GM21576 (cell line): ENCODE measurements around the gene CDKN2A.

Experiments used
- ATAC-seq: cut with Tn5 transposase; IDR thresholded peaks from one replicate; pipeline ENCODE4 v1.9.1; 2021; ENCODE audit warnings: mild to moderate bottlenecking, moderate library complexity; ENCODE audit not compliant: unreplicated experiment

The CDKN2A gene

DNA sequence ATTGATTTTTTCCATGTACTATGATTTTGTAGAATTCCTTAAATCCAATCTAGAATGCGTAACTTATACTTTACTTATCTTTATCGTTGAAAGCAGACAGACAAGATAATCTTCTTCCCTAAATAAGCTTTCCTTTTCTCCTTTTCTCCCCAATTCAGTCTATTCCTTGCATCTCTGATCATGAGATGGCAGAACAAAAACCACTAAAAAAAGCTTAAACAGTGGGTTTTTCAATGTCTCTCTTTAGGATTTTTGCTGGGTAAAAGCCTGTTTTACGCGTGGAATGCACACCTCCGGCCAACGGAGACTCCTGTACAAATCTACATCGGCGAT, 14.2 kb upstream of the CDKN2A start:
- ATAC-seq: no peak

DNA sequence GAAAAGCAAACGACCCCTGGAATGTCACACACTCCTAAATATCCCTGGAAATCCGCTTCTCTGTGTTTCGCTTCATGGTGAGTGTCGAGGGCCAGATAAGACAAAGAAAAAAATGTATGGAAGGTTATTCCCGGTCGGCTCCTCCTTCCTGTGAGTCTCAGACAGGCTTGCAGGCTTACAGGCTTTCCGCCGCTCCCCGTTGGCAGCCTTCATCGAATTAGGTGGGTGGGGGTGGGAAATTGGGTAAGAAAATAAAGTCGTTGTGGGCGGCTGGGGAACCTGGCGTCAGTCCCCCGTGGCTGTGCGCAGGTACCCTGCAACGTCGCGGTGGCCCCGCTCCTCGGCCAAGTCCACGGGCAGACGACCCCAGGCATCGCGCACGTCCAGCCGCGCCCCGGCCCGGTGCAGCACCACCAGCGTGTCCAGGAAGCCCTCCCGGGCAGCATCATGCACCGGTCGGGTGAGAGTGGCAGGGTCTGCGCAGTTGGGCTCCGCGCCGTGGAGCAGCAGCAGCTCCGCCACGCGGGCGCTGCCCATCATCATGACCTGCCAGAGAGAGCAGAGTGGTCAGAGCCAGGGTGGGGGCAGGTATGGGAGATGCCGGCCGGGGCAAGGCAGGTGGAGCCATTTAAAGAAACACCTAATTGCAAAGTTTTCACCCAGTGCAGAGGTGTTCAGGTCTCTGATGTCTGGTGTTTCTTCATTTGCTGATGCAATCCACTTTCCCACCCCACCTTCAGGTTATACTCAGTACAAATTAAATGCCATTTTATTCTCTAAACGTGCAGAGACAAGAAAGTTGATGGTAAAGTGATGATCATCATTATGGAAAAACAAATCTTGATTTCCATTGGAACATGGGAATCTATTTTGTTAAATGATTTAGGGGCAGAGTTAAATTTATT, 11.8 kb upstream of the CDKN2A start:
- no peak for ATAC-seq

DNA sequence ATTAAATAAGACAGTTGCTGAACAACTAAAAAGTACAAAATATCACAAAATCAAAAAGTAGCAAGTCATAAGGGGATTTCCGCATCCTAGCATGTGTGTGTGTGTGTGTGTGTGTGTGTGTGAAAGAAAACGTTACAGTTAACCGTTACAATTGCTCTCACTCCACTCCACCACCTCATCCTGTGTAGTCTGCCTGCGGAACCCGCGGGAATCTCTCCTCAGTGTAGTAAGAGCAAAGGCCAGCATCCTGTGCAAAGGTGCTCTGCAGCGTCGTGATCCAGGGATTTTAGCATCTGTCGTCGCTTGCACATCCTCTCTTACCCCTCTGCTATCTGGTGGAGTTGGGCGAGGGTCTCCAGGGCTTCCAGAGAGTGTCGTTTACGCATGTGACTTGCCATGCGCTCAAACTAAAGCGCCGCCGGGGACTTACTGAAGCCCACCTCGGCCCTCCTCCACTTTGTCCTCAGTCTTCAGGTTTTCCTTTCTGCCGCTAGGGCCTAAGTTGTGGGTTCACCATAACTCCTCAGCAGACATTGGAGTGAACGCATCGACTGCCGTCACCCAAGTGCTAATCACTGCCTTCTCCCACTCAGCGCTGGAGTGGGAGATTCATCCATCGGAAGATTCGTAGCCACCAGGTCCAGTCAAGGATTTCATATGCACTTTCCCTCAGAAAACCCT, 11.0 kb upstream of the CDKN2A start:
- no peak for ATAC-seq

DNA sequence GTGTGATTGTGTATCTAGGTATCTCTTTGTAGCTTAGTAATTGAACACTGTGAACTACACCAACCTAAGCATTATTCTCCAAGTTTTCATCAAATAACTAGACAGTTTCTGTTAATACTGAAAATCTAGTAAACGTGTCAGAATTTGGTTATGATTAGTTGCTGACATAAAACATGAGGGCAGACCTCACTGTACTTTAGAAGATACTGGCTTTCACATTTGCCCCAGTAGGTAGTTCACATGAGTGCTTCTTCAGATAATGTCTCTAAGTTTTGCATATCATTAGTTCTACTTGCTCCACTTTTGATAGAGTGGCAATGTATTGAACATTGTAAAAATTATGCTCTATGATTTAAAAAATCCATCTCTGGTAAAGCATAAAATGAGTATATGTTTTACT, 7.8 kb upstream of the CDKN2A start:
- ATAC-seq: no peak

DNA sequence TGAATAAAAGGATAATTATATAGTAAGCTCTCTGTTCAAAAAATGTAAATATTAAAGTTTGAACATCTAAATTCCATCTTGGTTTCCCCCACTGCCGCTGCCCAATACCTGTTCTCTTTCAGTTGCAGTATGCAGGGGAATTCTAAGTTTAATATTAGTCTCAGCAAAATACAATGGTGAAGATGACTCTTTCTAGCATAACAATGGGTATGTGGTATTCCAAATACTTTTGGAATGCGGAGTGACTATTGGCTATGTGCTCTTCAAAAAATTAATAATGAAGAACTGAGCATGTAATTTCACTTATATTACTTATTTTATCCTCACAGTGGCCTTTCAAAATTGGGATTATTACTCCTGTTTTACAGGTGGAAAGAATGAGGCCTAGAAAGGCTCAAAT, 3.8 kb upstream of the CDKN2A start:
- no peak for ATAC-seq

DNA sequence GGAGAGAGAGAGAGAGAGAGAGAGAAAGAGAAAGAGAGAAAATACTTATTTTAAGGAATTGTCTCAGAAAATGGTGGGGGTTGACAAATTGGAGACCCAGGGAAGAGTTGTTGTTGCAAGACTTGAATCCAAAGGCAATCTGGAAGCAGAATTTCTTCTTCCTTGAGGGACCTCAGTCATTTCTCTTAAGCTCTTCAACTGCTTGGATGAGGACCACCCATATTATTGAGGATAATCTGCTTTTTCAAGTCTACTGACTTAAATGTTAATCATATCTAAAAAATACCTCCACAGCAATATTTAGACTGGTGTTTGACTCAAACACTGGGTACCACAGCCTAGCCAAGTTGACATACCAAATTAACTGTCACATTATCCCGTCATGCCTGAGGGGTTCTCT, 3.3 kb upstream of the CDKN2A start:
- no peak for ATAC-seq

DNA sequence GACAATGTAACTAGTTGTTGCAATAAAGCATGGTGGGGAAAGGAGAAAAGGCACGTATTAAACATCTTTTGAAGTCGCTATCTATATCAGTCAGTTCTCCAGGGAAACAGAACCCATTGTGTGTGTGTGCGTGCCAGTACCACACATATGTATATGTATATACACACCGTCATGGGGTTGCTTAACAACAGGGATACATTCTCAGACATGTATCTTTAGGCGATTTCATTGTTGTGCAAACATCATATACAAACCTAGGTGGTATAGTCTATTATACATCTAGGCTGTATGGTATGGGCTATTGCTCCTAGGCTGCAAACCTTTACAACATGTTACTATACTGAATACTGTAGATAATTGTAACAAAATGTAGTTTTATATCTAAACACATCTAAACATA, 2.7 kb upstream of the CDKN2A start:
- ATAC-seq: no peak

DNA sequence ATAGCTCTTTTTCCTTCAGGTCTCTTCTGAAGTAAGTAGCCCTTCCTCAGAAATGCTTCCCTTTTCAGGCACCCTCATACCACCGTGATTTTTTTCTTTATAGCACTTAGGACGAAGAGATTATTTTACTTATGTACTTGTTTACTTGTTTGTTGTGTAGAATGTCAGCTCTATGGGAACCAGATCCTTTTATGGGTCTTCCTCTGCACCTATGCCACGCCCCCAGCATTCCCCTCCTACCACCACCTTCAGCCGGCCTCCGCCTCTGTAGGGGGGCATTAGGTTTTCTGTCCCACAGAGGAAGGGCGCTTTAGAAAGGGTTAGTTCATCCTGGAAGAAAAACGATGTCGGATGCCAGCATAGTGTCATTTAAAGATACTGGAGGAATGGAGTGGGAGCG, 2.2 kb upstream of the CDKN2A start:
- no peak for ATAC-seq

DNA sequence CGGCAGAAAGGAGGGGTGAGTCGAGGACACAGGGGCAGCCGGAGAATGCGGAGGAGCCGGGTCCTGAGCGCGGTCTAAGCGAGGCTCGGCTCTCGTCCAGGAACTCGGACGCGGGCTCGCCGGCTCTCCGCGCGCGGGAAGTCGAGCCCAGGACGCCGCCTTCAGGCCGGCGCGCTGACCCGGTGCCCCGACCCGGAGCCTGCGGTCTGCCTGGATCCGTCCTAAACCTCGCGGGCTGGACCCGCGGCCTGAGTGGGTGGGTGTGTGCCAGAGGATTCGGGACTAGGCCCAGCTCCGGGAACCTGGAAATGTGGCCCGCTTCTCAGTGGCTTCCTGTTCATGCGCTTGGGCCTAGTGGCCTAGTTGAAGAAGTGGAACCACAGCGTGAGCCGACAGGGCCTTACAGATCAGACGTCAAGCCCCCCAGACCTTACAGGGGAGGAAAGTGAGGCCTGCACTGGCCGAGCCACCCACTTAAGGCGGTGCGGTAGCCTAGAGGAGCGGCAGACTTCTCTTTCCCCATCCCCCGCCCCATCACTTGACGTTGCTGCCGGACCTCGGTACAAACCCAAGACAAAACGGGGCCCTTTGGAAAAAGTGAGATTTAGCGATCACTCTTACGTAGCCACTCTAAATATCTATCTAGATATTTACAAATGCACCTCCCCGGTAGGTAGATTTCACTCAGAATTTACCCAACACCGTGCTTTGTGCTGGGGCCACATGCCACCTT, 1.6 kb upstream of the CDKN2A start:
- no peak for ATAC-seq

DNA sequence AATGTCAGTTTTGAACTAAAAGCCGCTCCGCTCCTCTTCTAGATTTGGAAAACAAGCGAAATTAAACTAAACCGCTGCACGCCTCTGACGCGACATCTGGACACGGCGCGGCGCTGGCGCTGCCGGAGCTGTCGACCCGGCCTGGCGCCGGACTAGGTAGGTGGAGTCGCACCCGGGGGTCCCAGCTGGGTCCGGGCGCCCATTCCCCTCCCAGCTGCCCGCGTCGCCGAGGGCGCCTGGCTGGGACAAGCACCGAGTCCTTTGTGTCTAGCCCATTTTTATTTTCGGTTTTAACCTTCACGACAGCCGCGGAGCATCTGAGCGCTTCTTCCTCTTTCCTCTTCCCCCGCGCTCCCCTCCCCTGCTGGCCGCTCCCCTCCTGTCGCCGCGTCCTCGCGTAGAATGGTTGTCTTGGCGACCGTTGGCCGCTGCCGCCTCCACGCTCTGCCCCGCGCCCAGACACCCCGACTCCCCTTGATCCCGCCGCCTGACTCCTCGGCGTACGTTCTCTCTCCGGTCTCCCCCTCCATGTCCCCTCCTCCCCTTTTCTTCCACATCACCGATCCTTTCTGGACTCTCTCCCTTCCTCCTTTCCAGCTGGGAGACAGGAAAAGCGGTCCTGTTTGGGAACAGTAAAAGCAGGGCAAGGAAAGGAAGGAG, 944 bp upstream of the CDKN2A start:
- ATAC-seq: peak; percentile 87

DNA sequence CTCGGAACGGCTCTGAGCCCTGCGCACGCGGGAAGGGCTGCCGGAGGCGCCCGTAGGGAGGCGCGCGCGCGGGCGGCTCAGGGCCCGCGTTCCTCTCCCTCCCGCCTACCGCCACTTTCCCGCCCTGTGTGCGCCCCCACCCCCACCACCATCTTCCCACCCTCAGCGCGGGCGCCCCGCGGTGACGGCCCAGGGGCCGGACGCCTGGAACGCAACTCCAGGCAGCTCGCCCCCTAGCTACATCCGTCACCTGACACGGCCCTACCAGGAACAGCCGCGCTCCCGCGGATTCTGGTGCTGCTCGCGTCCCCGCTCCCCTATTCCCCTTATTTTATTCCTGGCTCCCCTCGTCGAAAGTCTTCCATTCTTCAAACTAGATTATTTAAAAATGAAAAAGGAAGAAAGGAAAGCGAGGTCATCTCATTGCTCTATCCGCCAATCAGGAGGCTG, 389 bp upstream of the CDKN2A start, which contains the start of gene CDKN2B-AS1:
TSS of gene CDKN2B-AS1 (plus strand) at position 236 of the 450 bp plus-strand sequence.
- ATAC-seq: peak; percentile 39

DNA sequence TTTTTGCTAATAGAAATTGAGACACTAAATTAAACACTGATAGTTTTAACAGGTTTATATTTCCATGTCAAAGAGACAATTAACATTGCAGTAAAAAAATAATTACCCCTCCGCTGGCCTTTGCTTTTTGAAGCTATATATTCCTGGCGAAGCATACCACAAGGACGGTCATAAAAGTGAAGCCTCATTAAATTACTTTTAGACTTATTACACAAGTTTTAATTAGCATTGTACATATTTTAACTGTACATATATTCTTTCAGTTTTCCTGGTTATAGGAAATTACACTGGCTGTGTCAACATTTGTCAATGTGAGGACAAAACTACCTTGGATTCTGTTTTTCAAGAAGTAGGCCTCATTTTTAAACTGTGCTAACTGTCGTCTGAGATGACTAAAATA, 1.2 kb downstream of the CDKN2A start:
- no peak for ATAC-seq

DNA sequence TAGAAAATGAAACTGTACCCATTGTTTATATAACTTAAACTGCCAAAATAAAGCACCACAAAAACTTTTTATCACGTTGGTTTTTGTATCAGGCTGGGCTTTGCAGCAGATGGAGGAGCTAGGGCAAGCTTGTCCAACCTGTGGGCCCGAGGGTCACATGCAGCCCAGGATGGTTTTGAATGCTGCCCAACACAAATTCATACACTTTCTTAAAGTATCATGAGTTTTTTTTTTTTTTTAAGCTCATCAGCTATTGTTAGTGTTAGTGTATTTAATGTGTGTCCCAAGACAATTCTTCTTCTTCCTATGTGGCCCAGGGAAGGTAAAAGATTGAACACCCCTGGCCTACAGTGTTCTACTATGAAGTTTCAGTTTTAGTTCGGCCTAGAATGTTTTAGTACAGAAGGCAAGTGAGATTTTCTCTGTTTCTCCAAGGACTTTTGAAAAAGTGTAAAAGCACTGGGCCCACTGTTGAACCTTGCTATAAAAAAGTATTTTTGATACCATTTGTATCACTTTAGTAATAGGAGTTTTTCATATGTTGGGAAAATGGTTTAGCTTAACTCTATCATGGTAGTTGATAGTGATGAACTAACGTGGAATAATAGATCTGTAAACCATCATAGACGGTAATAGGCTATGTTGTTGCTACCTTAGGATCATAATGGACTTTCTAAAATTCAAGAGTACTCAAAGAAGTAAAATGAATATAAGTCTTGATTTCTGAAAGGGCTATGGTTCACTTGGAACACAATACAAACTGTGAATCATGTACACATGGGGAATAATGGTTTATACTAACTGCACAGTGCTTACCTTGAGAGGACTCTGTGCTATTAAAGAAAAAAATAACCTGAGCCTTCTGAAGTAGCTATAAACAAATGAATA, 2.9 kb downstream of the CDKN2A start:
- ATAC-seq: no peak

DNA sequence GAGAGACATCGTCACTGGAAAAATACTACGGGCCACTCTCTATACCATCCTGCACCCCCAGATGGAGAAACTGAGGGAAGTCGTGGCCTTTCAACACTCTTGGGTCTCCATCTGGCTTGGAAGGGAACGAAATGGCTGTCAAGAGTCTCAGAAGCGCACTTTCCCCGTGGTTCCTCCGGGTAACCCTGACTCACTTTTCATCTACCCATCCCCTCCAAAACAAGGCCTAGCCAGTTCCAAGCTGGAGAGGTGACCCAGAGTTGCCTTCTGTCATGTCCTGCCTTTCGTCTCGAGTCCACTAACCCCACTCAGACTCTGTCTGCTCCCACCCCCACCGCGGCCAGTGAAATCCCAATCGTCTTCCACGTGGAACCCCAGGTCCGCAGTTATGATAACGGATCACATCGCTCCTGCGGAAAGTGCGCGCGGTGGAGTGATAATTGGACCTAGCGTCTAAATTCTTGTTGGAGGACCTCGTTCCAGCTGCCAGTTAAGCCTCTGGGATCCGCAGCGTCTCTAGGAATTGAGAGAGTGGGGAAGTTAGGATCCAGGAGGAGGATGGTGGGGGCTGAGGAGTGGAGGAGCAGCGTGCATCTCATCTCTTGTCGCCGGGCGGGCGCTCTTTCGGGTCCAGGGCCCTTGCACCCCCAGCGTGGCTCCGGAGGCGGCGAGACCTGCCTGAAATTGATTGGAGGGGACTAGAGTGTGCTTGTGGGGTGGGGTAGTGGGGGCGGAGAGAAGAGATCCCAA, 4.6 kb downstream of the CDKN2A start:
- no peak for ATAC-seq

DNA sequence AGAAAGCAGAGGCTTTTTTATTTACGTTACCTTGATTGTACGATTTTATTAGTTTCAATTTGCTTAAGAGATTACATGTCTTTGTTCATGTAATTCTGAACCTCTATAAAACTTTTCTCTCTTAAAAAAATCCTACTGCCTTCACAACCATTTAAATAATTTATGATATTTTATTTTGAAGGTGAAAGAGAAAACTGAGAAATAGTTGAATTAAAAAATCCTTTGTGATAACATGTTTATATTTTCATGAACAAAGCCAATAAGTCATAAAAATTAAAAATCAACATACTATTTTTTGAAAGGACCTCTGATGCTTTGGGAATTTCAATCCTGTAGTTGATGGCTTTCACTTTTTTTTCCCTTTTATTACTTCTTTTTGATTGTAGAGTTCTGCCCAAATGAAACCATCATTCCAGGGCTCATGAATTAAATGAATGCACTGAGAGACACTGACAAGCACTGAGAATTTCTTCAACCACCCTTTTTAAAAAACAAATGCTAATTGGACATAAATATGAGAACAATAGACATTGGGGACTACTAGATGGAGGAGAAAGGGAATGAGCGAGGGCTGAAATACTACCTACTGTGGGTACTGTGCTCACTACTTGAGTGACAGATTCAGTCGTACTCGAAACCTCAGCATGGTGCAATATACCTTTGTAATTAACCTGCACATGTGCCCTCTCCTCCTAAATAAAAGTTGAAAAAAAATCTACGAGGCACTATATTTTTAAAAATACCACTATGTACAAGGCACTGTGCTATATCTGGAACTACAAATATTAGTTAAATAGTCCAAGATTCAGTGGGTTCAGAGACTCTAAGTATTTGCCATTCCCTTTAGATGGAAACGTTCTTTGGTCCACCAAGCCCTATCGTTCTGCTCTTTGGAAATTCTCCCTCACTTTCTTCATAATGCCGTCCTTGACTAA, 5.9 kb downstream of the CDKN2A start:
- ATAC-seq: no peak

DNA sequence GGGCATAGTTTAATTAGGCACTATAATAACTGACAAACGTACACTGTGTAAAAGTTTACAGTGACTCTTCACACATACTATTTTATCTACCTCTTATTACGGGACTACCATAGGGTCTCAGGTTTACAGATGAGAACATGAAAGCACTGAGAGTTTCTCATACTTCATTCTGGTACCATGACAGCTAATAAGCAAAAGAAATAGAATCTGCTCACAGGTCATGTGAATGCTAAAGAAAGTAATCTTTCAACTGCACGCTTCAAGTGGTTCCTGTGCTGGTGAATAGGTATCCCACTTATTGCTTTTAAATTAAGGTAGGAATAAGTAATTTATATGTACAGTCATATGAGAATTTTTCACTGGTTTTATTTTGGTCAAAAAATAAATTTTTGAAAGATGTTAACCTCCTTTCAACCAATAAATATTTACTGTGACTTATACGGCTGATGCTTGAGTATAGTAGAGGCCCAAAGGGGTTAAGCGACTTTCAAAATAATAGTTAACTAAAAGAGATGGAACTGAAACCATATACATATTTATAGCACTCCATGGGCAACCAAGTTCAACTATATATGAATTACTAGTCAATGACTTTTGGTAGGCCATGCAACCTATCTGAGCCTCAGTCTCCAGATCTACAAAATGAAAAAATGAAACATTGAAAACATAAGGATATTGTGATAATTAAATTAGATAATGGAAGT, 8.1 kb downstream of the CDKN2A start:
- ATAC-seq: no peak

DNA sequence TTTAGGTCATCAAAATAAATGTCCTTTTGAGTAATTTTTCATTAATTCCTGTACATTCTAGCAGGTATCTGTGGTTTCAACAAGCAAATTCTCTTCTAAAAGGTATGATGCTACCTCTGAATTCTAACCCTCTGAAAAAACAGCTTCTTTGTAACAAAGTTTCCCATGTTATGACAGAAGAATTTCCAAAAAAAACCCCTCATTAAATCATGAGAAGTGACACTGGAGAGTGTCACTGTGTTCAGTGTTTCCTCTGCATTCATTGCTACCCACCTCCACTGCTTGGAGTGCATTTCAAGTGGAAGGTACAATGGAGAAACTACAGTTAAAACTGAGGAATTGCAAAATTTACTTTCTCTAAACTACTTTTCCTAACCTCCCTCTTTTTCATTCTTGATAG, 10.1 kb downstream of the CDKN2A start:
- ATAC-seq: no peak

DNA sequence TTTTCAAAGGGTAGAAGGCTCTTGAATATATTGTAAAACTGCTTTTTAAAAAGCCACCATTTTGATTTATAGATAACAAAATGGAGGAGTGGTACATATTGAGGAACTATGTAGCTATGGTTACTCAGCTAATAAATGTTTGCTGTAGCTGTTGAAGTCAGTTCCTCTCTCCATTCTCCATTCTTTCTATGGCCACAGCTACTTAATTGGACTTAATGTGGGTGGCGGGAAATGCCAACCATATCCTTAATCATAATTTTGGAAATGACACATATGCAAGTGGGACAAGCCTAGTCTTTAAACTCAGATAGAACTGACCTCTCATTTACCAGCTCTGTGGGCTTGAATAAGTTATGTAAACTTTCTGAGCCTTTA, 10.6 kb downstream of the CDKN2A start:
- no peak for ATAC-seq
